Keratinocyte (primary cell): Measurements from ENCODE around the gene PITPNM3. TPM values are rescaled to one million over a fixed set of nuclear protein-coding genes. Genes with fewer than 3 reads are reported as not detected.

Experiments used
- DNase-seq: peaks from one replicate; pipeline ENCODE4 v3.0.0-alpha.2; 2011; ENCODE audit warnings: low read depth, missing footprints, low spot score
- FAIRE-seq: peaks from 2 replicates; lab custom pipeline; 2011; peaks lifted over from hg19 to GRCh38; lab: Jason Lieb, UNC
- H2AFZ ChIP-seq: 2 replicates; pipeline ENCODE4 v1.6.0; 2012; ENCODE audit warnings: low read length, control low read depth, inconsistent platforms; ENCODE audit not compliant: control insufficient read depth
- H3K27ac ChIP-seq: 2 replicates; pipeline ENCODE4 v1.5.1; 2011; ENCODE audit warnings: low read length; ENCODE audit not compliant: control insufficient read depth, insufficient read depth
- H3K27me3 ChIP-seq: 3 replicates; pipeline ENCODE4 v1.6.0; 2011; ENCODE audit warnings: low read length; ENCODE audit not compliant: control insufficient read depth, insufficient read depth; ENCODE audit errors: extremely low read depth
- H3K36me3 ChIP-seq, 2 experiments: 2 replicates in 1 of 2; 3 replicates in 1 of 2; pipeline ENCODE4 v1.5.1; 2011; ENCODE audit warnings: low read length in 2 of 2, mild to moderate bottlenecking in 1 of 2; ENCODE audit not compliant: control insufficient read depth in 2 of 2, insufficient read depth in 2 of 2; ENCODE audit errors: extremely low read depth in 1 of 2
- H3K4me1 ChIP-seq: 3 replicates; pipeline ENCODE4 v1.5.1; 2011; ENCODE audit warnings: low read length; ENCODE audit not compliant: control insufficient read depth, insufficient read depth; ENCODE audit errors: extremely low read depth
- H3K4me2 ChIP-seq: 3 replicates; pipeline ENCODE4 v1.6.0; 2011; ENCODE audit warnings: low read depth, low read length; ENCODE audit not compliant: control insufficient read depth, insufficient read depth; ENCODE audit errors: extremely low read depth
- H3K4me3 ChIP-seq, 3 experiments: fragments of 200-600 bp in 1 of 3; sonication (generic) in 1 of 3; 2 replicates in 2 of 3; 3 replicates in 1 of 3; pipeline ENCODE4 v1.5.1; 2011 to 2016; ENCODE audit warnings: low read length in 3 of 3, mild to moderate bottlenecking in 3 of 3, control low read depth in 2 of 3, inconsistent platforms in 1 of 3, low read depth in 1 of 3, mixed read lengths in 1 of 3, mixed run types in 1 of 3, moderate library complexity in 1 of 3; ENCODE audit not compliant: control insufficient read depth in 2 of 3, insufficient read depth in 2 of 3; ENCODE audit errors: extremely low read depth in 1 of 3
- H3K79me2 ChIP-seq: 2 replicates; pipeline ENCODE4 v1.6.0; 2012; ENCODE audit warnings: low read length; ENCODE audit not compliant: control insufficient read depth, insufficient read depth
- H3K9ac ChIP-seq: 3 replicates; pipeline ENCODE4 v1.6.0; 2011; ENCODE audit warnings: low read length; ENCODE audit not compliant: control insufficient read depth, insufficient read depth; ENCODE audit errors: extremely low read depth
- H3K9me1 ChIP-seq: 3 replicates; pipeline ENCODE4 v1.6.0; 2011; ENCODE audit warnings: low read length; ENCODE audit not compliant: control insufficient read depth, insufficient read depth; ENCODE audit errors: extremely low read depth
- H3K9me3 ChIP-seq: 2 replicates; pipeline ENCODE4 v1.5.1; 2012; ENCODE audit warnings: low read depth, low read length; ENCODE audit not compliant: control insufficient read depth
- H4K20me1 ChIP-seq: 3 replicates; pipeline ENCODE4 v1.6.0; 2011; ENCODE audit warnings: low read length; ENCODE audit not compliant: control insufficient read depth, insufficient read depth; ENCODE audit errors: extremely low read depth
- EZH2 ChIP-seq: IDR thresholded peaks from one replicate; pipeline ENCODE4 v1.6.1; 2012; ENCODE audit warnings: inconsistent platforms, mild to moderate bottlenecking, low read length, moderate library complexity
- dilution Hi-C: fragments of 300-500 bp; cut with MboI; formaldehyde crosslinking; loops from one replicate; pipeline ENCODE4 v1.7.0; 2020; ENCODE audit warnings: low sequenced_read_pairs; ENCODE audit not compliant: extremely low pct_ligation_motif_present
- polyA plus RNA-seq, 5 experiments: library from polyadenylated mRNA; depleted of rRNA in 3 of 5; stranded (reverse) in 3 of 5; stranded (forward) in 1 of 5; unstranded in 1 of 5; fragments of >200 nt; gene quantifications; 1 replicate in 1 of 5; 2 replicates in 3 of 5; 3 replicates in 1 of 5; pipeline versions ENCODE4 v1.2.1 to v1.2.3, GENCODE V29; 2011 to 2012; ENCODE audit warnings: missing spikeins in 2 of 5, low read depth in 1 of 5, low replicate concordance in 1 of 5
- TF ChIP-seq, protein P1 (sequence below), 3 experiments: IDR thresholded peaks in 1 of 3; conservative IDR thresholded peaks in 1 of 3; optimal IDR thresholded peaks in 1 of 3; 2 replicates in 2 of 3; 3 replicates in 1 of 3; pipeline versions ENCODE3 to v1.5.1; 2011; ENCODE audit warnings: low read length in 3 of 3, mild to moderate bottlenecking in 3 of 3, moderate library complexity in 2 of 3, control low read depth in 1 of 3, inconsistent platforms in 1 of 3; ENCODE audit not compliant: insufficient read depth in 2 of 3; ENCODE audit errors: extremely low read depth in 1 of 3

Gene PITPNM3
- polyA plus RNA-seq, 1 donor (not counting 4 experiments of a cell fraction or from before 2014, with no cell fraction given), result 7.7 TPM

DNA sequence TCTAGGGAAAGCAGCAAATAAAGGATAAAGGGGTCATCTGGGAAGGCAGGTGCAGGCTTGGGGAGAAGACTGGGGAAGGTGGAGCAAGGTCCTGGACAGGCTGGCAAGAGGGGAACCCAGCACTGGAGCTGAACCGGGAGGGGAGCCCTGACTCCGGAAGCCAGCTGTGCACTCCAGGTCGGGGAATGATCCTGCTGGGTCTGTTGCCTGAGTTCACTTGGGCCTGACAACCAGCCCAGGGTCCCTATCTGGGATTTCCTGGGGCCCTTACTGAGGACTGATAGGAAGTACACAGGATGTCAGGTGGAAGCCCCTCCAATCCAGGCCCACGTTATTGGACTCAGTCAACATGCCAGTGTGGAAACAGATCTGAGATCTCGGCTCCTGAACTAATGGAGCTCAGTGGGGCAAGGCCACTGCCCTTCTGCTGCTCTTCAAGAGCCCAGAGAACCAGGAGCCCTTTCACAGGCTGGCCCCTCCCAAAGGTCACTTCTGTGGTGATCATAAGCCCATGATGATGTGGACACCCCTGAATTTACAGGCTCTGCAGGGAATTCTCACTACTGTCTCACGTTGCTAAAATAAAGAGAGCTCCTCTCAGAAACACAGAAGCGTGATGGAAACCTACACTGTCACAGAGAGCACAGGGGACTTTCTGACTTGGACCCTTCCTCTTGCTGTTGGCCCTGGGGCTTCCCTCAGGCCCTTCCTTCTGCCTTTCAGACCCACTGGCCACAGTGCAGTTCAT, 19.9 kb upstream of the PITPNM3 start:
- no peak overlapping the region for H3K4me2 ChIP-seq
- peaks cover 2 to 3% of the 10 kb centered on the region in 2 experiments for H3K36me3 ChIP-seq
- FAIRE-seq (no peak), DNase-seq (no peak)
- H3K27ac ChIP-seq, result no peak overlapping the region
- no peaks in the 10 kb centered on the region for H3K9me3 ChIP-seq
- H3K9me1 ChIP-seq, result no peaks in the 10 kb centered on the region
- H3K27me3 ChIP-seq, result no peaks in the 10 kb centered on the region
- H3K9ac ChIP-seq, result no peak overlapping the region
- dilution Hi-C loops, result no loop called here
- H3K79me2 ChIP-seq, result no peaks in the 10 kb centered on the region
- no peak overlapping the region for H2AFZ ChIP-seq
- no peak overlapping the region for H3K4me3 ChIP-seq
- peaks cover 27% of the 10 kb centered on the region for H3K4me1 ChIP-seq
- no peak for TF ChIP-seq EZH2
- TF ChIP-seq, protein P1, sequence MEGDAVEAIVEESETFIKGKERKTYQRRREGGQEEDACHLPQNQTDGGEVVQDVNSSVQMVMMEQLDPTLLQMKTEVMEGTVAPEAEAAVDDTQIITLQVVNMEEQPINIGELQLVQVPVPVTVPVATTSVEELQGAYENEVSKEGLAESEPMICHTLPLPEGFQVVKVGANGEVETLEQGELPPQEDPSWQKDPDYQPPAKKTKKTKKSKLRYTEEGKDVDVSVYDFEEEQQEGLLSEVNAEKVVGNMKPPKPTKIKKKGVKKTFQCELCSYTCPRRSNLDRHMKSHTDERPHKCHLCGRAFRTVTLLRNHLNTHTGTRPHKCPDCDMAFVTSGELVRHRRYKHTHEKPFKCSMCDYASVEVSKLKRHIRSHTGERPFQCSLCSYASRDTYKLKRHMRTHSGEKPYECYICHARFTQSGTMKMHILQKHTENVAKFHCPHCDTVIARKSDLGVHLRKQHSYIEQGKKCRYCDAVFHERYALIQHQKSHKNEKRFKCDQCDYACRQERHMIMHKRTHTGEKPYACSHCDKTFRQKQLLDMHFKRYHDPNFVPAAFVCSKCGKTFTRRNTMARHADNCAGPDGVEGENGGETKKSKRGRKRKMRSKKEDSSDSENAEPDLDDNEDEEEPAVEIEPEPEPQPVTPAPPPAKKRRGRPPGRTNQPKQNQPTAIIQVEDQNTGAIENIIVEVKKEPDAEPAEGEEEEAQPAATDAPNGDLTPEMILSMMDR (optimal IDR thresholded peaks at IDR 0.05 in 1 of 3, IDR thresholded peaks at IDR 0.05 in 1 of 3, conservative IDR thresholded peaks at IDR 0.05 in 1 of 3; ENCODE audit: extremely low read depth in 1 of 3, insufficient read depth in 2 of 3, low read length in 3 of 3), result no peak
- H4K20me1 ChIP-seq, result no peaks in the 10 kb centered on the region

DNA sequence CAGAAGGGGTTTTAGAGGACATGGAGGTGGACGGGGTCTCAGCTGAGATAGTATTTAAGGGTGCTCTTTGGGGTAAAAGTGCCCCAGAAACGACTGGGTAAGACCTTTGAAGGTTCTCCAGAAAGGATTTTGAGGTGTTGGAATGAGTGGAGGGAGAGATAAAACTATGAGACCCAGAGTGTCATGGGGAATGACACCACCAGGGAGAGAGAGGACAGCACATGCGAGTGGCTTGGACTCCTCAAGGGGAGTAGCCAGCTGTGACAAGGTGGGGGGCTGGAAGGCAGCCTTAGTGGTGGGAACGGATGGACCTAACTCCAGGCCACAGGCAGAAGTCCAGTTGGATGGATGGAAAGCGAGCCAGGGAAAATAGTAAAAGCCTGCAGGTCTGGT, 19.2 kb upstream of the PITPNM3 start:
- dilution Hi-C loops, result no loop called here
- no peak overlapping the region for H3K9ac ChIP-seq
- no peak overlapping the region for H3K27ac ChIP-seq
- no peak overlapping the region for H2AFZ ChIP-seq
- H3K79me2 ChIP-seq, result no peaks in the 10 kb centered on the region
- H3K27me3 ChIP-seq, result no peaks in the 10 kb centered on the region
- H3K36me3 ChIP-seq, result peaks cover 1 to 3% of the 10 kb centered on the region in 2 experiments
- DNase-seq, result no peak
- peaks cover 27% of the 10 kb centered on the region for H3K4me1 ChIP-seq
- H3K9me3 ChIP-seq, result no peaks in the 10 kb centered on the region
- TF ChIP-seq, protein P1 (optimal IDR thresholded peaks at IDR 0.05 in 1 of 3, IDR thresholded peaks at IDR 0.05 in 1 of 3, conservative IDR thresholded peaks at IDR 0.05 in 1 of 3; ENCODE audit: extremely low read depth in 1 of 3, insufficient read depth in 2 of 3, low read length in 3 of 3), result no peak
- no peak for TF ChIP-seq EZH2
- no peaks in the 10 kb centered on the region for H4K20me1 ChIP-seq
- H3K4me2 ChIP-seq, result no peak overlapping the region
- FAIRE-seq, result no peak
- no peak overlapping the region for H3K4me3 ChIP-seq
- H3K9me1 ChIP-seq, result no peaks in the 10 kb centered on the region
